Measurements from ENCODE around the gene PRR33.

Gene PRR33

GRCh38 chr11:1839924-1840779 is 51.5 kb downstream of the PRR33 start:
- Histone ChIP-seq H3K79me2 (ENCODE audit: low read length) (no peaks in the 10 kb centered on the region), H4K20me1 (ENCODE audit: insufficient read depth, low read length) (no peaks in the 10 kb centered on the region), H2AFZ (ENCODE audit: low read depth, low read length) (no peak overlapping the region), H3K27me3 (ENCODE audit: low read depth, low read length) (peaks cover 37% of the 10 kb centered on the region), H3K4me1 (ENCODE audit: low read length) (peaks cover 63% of the 10 kb centered on the region), H3K4me3 (ENCODE audit: low read length) (peak overlapping the region; percentile 72), H3K4me2 (ENCODE audit: low read length) (peak overlapping the region; percentile 86), H3K9ac (ENCODE audit: low read length) (peak overlapping the region; percentile 63), H3K9me3 (ENCODE audit: insufficient read depth, low read length) (no peaks in the 10 kb centered on the region), H3K36me3 (replicated peaks; ENCODE audit: low read depth, low read length) (no peaks in the 10 kb centered on the region), H3K27ac (ENCODE audit: low read length) (peak overlapping the region; percentile 51; the same call in 1 of the 2 replicates)
- no peak; the same call in 1 of the 2 replicates for TF ChIP-seq CTCF (IDR thresholded peaks at IDR 0.05; ENCODE audit: low read depth, low read length)
- no peak for TF ChIP-seq EZH2phosphoT487 (IDR thresholded peaks at IDR 0.05; ENCODE audit: low read depth)

GRCh38 chr11:1839204-1839923 is 52.3 kb downstream of the PRR33 start:
- Histone ChIP-seq H3K4me1 (ENCODE audit: low read length) (peaks cover 56% of the 10 kb centered on the region), H3K9me3 (ENCODE audit: insufficient read depth, low read length) (no peaks in the 10 kb centered on the region), H3K79me2 (ENCODE audit: low read length) (no peaks in the 10 kb centered on the region), H3K36me3 (replicated peaks; ENCODE audit: low read depth, low read length) (no peaks in the 10 kb centered on the region), H2AFZ (ENCODE audit: low read depth, low read length) (no peak overlapping the region), H3K27me3 (ENCODE audit: low read depth, low read length) (peaks cover 37% of the 10 kb centered on the region), H3K27ac (ENCODE audit: low read length) (0 out of 2 replicates have a peak overlapping the region, but pooled peaks have one; percentile 29), H4K20me1 (ENCODE audit: insufficient read depth, low read length) (no peaks in the 10 kb centered on the region), H3K4me3 (ENCODE audit: low read length) (peak overlapping the region; percentile 72), H3K4me2 (ENCODE audit: low read length) (peak overlapping the region; percentile 86), H3K9ac (ENCODE audit: low read length) (peak overlapping the region; percentile 63; the same call in 1 of the 2 replicates)
- TF ChIP-seq CTCF (IDR thresholded peaks at IDR 0.05; ENCODE audit: low read depth, low read length) (no peak), EZH2phosphoT487 (IDR thresholded peaks at IDR 0.05; ENCODE audit: low read depth) (no peak)

GRCh38 chr11:1838426-1839144 is 53.1 kb downstream of the PRR33 start, which contains the start of gene TNNI2:
Gene TNNI2, plus strand, starts transcription at chr11:1838981. Its CDS starts 716 bp downstream, at chr11:1839697.
- Histone ChIP-seq H3K4me1 (ENCODE audit: low read length) (peaks cover 48% of the 10 kb centered on the region), H3K36me3 (replicated peaks; ENCODE audit: low read depth, low read length) (no peaks in the 10 kb centered on the region), H3K27ac (ENCODE audit: low read length) (0 out of 2 replicates have a peak within 1 kb of the TSS, but pooled peaks have one; percentile 29), H3K79me2 (ENCODE audit: low read length) (no peaks in the 10 kb centered on the region), H3K9me3 (ENCODE audit: insufficient read depth, low read length) (no peaks in the 10 kb centered on the region), H3K27me3 (ENCODE audit: low read depth, low read length) (peaks cover 38% of the 10 kb centered on the region), H3K4me2 (ENCODE audit: low read length) (peak within 1 kb of the TSS; percentile 86), H3K4me3 (ENCODE audit: low read length) (peak within 1 kb of the TSS; percentile 72), H4K20me1 (ENCODE audit: insufficient read depth, low read length) (no peaks in the 10 kb centered on the region), H2AFZ (ENCODE audit: low read depth, low read length) (no peak within 1 kb of the TSS), H3K9ac (ENCODE audit: low read length) (peak within 1 kb of the TSS; percentile 63; the same call in 1 of the 2 replicates)
- no peak for TF ChIP-seq CTCF (IDR thresholded peaks at IDR 0.05; ENCODE audit: low read depth, low read length)
- no peak for TF ChIP-seq EZH2phosphoT487 (IDR thresholded peaks at IDR 0.05; ENCODE audit: low read depth)

Data from OCI-LY3 (cell line).